Type B pancreatic cell (in vitro differentiated cells): Measurements from ENCODE around the gene KANK4. TPM values are rescaled to one million over a fixed set of nuclear protein-coding genes. Genes with fewer than 3 reads are reported as not detected.
"Not testable (repeated sequence)": the region's sequence is repeated elsewhere in the genome, so short reads cannot be mapped to it uniquely, and the experiment has no call there.

Experiments
- DNase-seq: peaks from one replicate; pipeline ENCODE4 v3.0.0; 2021; ENCODE audit warnings: mixed read lengths; ENCODE audit not compliant: unreplicated experiment; ENCODE audit errors: extremely low spot score
- H3K27ac Mint-ChIP-seq: 2 replicates; pipeline ENCODE4 v1.8.0; 2021; ENCODE audit warnings: mild to moderate bottlenecking, mixed read lengths
- H3K27me3 Mint-ChIP-seq: 2 replicates; pipeline ENCODE4 v1.8.0; 2021; ENCODE audit warnings: mixed read lengths
- H3K36me3 Mint-ChIP-seq: 2 replicates; pipeline ENCODE4 v1.8.0; 2021; ENCODE audit warnings: mixed read lengths
- H3K4me1 Mint-ChIP-seq: one replicate; pipeline ENCODE4 v1.8.0; 2021; ENCODE audit warnings: mixed read lengths; ENCODE audit not compliant: unreplicated experiment
- H3K4me3 Mint-ChIP-seq: 2 replicates; pipeline ENCODE4 v1.8.0; 2021; ENCODE audit warnings: mild to moderate bottlenecking, mixed read lengths
- H3K9me3 Mint-ChIP-seq: 2 replicates; pipeline ENCODE4 v1.8.0; 2021; ENCODE audit warnings: mixed read lengths
- CTCF ChIP-seq: fragments of 200-600 bp; sonication (generic); conservative IDR thresholded peaks from 2 replicates; pipeline ENCODE4 v1.5.0; 2021; ENCODE audit warnings: antibody characterized with exemption, mild to moderate bottlenecking
- total RNA-seq: library from RNA; stranded (reverse); gene quantifications from 2 replicates; pipeline ENCODE4 v1.2.1, GENCODE V29; 2021; ENCODE audit warnings: low replicate concordance

KANK4 gene
- total RNA-seq, 1 donor from 2014 or later, result 11.3 TPM

- no peaks in the 10 kb centered on the region for H3K27me3 Mint-ChIP-seq
- no peaks in the 10 kb centered on the region for H3K36me3 Mint-ChIP-seq
- H3K9me3 Mint-ChIP-seq, result peaks cover 4% of the 10 kb centered on the region
- H3K4me1 Mint-ChIP-seq, result peaks cover 11% of the 10 kb centered on the region
- H3K4me3 Mint-ChIP-seq, result no peak overlapping the region
- no peak for DNase-seq
- no peak overlapping the region for H3K27ac Mint-ChIP-seq
- TF ChIP-seq CTCF, result no peak
Measured at GRCh38 chr1:62227496-62227895, 91.7 kb downstream of the KANK4 start.

GRCh38 chr1:62224182-62224581 lies 95.1 kb downstream of the KANK4 start:
- no peaks in the 10 kb centered on the region for H3K9me3 Mint-ChIP-seq
- H3K4me3 Mint-ChIP-seq, result no peak overlapping the region
- peaks cover 6% of the 10 kb centered on the region for H3K4me1 Mint-ChIP-seq
- no peaks in the 10 kb centered on the region for H3K36me3 Mint-ChIP-seq
- H3K27ac Mint-ChIP-seq, result no peak overlapping the region
- no peaks in the 10 kb centered on the region for H3K27me3 Mint-ChIP-seq
- no peak for TF ChIP-seq CTCF
- no peak for DNase-seq

GRCh38 chr1:62222321-62222720 lies 96.9 kb downstream of the KANK4 start:
- H3K36me3 Mint-ChIP-seq, result no peaks in the 10 kb centered on the region
- H3K27me3 Mint-ChIP-seq, result no peaks in the 10 kb centered on the region
- no peak for TF ChIP-seq CTCF
- DNase-seq, result no peak
- H3K4me3 Mint-ChIP-seq, result no peak overlapping the region
- no peaks in the 10 kb centered on the region for H3K4me1 Mint-ChIP-seq
- H3K27ac Mint-ChIP-seq, result no peak overlapping the region
- H3K9me3 Mint-ChIP-seq, result no peaks in the 10 kb centered on the region

- Mint-ChIP-seq H3K36me3 (no peaks in the 10 kb centered on the region), H3K27ac (no peak overlapping the region), H3K4me1 (no peaks in the 10 kb centered on the region), H3K9me3 (no peaks in the 10 kb centered on the region), H3K4me3 (no peak overlapping the region), H3K27me3 (no peaks in the 10 kb centered on the region)
- TF ChIP-seq CTCF, result no peak
- DNase-seq, result no peak
Measured at GRCh38 chr1:62221171-62221570, 98.1 kb downstream of the KANK4 start.

GRCh38 chr1:62220456-62220855 lies 98.8 kb downstream of the KANK4 start:
- not testable (repeated sequence) for H3K9me3 Mint-ChIP-seq, H3K27ac Mint-ChIP-seq, DNase-seq, H3K4me3 Mint-ChIP-seq, H3K36me3 Mint-ChIP-seq, H3K4me1 Mint-ChIP-seq, H3K27me3 Mint-ChIP-seq

GRCh38 chr1:62218604-62219003 lies 100.6 kb downstream of the KANK4 start:
- TF ChIP-seq CTCF, result no peak
- no peaks in the 10 kb centered on the region for H3K36me3 Mint-ChIP-seq
- peaks cover 4% of the 10 kb centered on the region for H3K9me3 Mint-ChIP-seq
- H3K27ac Mint-ChIP-seq, result no peak overlapping the region
- H3K4me3 Mint-ChIP-seq, result no peak overlapping the region
- no peak for DNase-seq
- no peaks in the 10 kb centered on the region for H3K4me1 Mint-ChIP-seq
- no peaks in the 10 kb centered on the region for H3K27me3 Mint-ChIP-seq
